Stimulated activated naive CD4-positive, alpha-beta T cell (primary cell): ENCODE data around the gene BHLHE40.

Experiments
- DNase-seq, 6 experiments: peaks; one replicate each; lab custom pipeline; 2025; lab: John Stamatoyannopoulos, UW

The BHLHE40 gene

GRCh38 chr3:5001135-5001534 lies 21.9 kb downstream of the BHLHE40 start:
- DNase-seq: no peak

DNA sequence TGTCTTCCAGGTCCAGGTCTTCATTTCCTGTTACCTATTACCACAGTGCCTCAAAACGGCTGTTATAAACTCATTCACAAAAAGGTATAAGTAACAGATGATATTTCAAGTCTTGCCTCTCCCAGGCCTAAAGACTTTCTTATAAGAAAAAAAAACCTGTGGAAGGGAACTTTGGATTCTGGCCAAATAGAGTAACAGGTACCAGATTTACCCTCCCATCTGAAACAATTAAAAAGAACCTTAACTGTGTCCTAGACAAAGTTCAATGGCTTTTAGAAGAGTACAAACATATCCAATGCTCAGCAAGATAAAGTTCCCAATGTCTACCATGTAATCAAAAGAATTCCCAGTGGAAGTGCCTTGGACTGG lies 22.6 kb downstream of the BHLHE40 start:
- DNase-seq: no peak

GRCh38 chr3:5002174-5002870 lies 23.1 kb downstream of the BHLHE40 start:
- DNase-seq: no peak

DNA sequence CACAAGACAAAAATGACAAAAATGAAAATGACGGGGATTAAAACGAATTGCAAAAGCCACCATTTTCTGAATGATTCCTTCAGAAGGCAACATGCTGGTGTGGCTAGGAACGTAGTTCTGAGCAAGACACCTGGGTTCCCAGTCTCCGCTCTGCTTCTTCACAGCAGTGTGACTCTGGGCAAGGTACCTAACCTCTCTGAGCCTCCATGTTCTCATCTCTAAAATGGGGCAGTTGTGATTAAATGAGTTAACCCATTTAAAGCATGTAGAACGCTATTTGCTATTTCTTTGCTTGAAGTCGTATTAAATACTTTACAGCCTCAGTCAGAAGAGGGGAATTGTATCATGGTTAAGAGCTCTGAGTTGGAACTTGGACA lies 23.6 kb downstream of the BHLHE40 start:
- no peak for DNase-seq

DNA sequence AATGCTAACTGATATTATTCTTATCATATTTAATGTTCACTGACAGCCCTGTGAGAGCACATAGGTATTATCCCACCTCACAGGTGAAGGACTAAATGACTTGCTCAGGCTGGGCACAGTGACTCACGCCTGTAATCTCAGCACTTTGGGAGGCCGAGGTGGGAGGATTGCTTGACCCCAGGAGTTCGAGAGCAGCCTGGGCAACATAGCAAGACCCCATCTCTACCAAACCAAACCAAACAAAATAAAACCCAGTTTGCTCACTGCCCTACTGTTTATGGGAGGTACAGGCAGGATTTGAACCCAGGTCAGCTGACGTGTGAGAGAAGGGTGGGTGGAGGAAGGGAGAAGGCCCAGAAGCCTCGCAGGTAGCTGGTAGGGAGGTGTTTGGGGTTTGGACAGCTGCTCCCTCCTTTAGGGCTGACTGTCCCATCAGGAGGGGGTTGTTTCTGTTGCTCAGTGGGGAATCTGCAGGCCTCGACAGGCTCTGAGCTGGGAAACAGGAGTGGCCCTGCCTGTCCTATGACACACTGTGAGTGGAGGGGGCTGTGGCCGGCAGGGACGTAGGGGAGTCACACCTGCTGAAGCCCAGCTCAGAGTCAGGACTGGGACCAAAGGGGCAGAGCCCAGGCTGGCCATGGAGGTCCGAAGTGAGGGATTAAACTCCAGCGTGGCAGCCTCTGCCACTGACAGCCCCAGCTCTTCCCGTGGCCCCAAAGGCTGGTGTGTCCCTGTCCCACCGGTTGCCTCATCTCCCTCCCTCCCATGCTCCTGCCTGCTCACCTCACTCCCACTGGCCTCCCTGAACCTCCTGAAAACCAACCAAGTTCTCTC lies 25.3 kb downstream of the BHLHE40 start:
- no peak for DNase-seq

DNA sequence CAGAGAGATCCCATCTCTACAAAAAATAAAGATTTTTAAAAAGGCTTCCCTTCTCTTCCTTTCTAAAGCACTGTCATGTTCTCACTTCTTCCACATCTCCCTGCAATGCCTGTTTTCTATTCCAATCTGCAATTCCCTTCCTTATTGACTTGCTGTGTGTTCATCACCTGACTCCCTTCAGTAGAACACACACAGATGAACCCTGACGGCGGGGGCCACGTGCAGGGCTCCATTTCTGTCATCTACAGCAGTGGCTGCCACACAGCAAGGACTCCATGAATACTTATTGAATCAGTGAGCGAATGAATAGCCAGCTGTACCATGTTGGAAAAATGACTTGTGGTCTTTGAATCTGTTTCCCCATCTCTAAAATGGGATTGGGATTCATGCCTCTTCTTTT lies 26.1 kb downstream of the BHLHE40 start:
- DNase-seq: no peak

DNA sequence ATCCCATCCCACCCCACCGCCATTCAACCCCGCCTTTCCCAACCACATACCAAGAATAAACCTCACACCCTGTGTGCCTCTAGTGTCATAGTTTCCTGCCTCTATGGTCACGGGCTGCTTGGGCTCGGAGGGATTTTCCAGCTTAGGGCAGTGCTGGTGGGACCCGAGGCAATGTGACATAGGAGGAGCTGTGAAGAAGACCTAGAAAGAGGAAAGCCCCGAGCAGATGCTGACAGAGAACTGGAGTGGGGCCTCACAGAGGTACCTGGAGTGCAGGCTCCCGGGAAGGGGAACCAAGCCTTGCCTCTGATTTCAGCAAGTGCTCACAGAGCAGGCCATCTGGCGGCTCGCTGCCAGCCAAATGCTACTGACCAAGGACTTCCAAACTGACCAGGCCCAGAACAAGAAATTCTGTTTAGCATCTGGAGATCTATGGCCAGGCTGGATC lies 27.5 kb downstream of the BHLHE40 start:
- DNase-seq: peak in 1 of 6 experiments; percentile 1

- no peak for DNase-seq
Observed at GRCh38 chr3:5007873-5008272, 28.6 kb downstream of the BHLHE40 start.

DNA sequence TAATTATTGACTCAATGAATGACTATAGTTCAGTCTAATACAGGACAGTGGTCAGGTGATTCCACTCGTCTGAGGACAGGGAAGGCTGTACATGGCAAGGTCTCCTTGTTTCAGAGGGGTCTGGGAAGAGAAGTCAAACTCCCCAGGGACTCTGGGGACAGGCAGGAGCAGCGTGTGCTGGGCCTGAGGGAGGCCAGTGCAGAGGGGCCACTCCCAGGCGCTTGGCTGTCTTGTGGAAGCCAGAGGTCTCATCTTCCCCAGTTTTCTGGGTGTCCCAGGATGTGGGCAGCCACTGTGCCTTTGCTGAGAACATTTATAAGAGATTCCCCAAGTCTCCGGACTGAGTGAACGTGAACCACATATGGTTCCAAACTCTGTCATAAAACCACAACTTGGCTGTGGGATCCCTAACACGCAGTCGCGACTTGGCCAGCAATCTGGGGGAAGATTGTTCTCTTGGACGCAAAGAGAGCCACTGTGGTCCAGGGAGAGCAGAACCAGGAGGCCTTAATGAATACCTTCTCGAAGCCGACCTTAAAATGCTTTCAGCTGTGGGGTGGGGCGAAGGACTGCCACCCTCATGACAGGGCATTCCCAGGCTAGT lies 30.4 kb downstream of the BHLHE40 start:
- no peak for DNase-seq

DNA sequence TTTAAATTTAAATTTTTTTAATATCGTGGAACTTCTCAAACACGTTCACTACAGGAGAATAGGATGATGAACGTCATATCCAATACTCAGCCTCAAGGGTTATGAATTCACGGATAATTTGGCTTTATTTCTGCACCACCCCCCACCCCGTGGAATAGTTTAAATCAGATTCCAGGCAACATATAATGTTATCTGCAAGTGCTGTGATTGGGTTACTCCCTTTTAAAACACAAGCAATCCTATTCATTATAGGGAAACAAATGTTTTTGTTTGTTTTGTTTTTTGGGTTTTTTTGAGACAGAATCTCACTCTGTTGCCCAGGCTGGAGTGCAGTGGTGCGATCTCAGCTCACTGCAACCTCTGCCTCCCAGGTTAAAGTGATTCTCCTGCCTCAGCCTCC lies 30.9 kb downstream of the BHLHE40 start:
- DNase-seq: no peak

DNA sequence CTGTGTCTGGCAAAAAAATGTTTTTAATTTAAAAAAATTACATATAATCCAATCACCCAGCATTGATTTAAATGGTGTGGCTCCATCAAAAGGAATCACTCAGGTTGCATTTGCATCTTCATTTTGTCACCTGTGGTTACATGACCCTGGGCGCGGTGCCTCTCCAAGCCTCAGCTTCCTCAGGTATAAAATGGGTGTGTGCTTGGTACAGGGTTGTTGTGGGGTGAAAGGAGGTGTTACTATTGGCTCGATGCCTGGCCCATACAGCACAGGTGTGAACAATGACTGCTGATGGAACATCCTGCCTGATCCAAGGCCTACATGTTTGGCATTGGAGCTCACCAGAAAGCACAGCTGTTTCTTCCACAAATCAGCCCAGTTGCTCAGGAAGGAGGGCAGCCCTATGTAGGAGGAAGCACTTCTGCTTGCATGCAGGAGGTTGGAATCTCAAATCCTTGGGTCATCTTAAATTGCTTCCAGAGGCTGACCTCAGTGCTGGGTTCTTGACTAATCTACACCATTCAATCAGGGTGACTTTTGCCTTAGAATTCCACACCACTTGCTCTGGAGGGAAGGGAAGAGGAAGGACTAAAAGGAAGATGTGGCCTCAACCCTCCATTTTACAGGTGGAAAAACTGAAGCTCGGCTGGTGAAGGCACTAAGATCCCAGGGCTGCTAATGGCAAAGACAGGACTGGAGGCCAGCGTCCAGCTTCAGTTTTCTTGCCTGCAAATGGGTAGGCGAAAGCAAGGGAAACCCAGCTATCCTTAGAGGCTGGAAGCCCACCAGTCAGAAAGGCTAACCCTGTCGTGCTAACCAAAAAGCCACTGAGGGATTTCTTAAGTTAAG lies 31.7 kb downstream of the BHLHE40 start:
- no peak for DNase-seq

GRCh38 chr3:5011555-5012256 lies 32.5 kb downstream of the BHLHE40 start:
- no peak for DNase-seq

DNA sequence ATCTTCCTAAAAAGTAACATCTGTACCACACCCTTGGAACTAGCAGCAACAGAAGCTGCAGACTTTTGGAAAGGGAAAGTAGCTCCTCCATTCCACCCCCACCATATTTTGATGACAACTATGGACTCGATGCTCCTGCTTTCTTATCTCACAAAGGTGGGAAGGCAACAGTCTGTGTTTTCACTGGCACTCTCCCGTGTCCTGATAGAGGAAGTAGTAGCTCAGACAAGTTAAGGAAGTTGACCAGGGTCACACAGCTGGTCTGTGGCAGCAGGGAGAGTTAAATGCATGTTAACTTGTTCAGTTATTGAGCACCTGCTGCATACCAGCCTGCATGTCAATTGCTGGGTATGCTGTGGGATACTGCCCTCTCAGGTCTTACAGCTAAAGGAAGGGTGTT lies 33.1 kb downstream of the BHLHE40 start:
- no peak for DNase-seq

DNA sequence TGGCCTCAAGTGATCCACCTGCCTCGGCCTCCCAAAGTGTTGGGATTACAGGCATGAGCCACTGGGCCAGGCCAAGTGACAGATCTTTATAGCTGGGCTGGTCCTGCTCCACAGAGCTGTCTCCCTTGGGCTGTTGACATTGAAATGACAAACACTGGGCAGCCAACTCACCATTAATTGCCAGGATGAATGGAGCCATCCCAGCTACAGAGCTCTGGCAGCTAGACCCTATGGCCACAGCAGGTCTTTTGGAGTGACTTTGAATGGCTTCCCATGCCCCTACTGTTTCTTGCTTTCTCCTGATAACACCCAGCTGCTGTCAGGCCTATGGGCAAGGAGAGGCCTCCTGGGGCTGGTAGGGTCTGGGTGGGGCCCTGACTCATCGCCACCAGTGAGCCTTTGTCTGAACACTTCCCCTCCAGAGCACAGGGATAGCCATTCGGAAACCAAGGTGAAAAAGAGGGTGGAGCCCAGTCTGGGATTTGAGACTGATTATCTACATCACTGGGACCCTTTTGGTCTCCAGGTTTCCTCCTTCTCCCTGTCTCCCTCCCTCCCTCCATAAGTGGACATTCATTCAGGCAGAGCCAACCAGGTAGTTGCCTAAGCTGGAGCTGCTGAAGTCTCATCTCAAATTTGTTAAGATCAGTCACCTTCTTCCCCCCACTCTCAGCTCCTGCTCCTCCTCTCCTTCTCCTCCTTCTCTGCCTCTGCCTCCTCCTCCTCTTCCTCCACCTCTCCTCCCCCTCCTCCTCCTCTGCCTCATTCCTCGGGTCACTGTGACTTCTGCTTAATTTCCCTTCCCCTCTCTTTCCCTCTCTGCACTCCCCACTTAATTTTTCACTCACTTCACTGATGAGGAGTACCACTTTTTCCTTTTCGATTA lies 34.0 kb downstream of the BHLHE40 start:
- DNase-seq: no peak

GRCh38 chr3:5014391-5014790 lies 35.2 kb downstream of the BHLHE40 start:
- no peak for DNase-seq

- no peak for DNase-seq
Observed at GRCh38 chr3:5015056-5015455, 35.8 kb downstream of the BHLHE40 start.

DNA sequence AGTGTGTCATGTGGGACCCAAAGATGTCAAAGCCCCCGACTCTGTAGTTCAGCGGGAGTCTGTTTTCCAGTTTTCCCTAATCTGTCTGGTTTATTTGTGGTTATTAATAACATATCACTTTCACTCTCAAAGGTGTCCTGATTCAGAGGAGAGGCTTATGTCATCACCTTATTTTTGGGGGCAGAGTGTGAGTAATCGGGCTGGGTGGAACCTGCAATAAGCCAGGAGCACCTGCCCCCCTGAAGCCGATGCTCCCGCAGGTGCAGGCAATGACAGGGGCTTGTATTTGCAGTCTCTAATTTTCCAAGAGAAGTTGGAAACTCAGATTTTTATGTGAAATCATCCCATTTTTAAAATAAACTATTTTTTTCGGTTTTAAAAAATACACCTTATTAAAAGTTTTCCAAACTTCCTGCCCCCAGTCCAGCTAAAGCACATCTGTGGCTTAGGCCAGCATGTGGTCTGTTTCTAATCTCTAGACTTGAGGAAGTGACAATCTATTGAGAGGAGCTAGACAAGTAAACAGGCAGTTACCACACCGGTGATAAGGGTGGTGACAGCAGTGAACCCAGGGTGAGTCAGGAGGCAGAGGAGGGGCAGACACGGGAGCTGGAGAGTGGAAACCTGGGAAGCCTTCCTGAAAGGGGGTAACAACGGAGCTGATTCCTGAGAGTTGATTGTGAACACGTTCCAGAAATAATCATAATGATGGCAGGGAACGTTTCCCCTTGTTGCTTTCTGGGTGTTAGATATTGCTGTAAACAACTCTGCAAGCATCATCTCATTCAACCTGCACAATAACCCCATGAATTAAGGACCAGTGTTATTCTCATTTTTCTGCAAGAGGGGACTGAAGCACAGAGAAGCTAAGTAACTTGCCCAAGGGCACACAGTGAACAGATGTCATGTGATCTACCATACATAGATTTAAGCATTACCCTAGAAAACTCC lies 37.2 kb downstream of the BHLHE40 start:
- DNase-seq: no peak

DNA sequence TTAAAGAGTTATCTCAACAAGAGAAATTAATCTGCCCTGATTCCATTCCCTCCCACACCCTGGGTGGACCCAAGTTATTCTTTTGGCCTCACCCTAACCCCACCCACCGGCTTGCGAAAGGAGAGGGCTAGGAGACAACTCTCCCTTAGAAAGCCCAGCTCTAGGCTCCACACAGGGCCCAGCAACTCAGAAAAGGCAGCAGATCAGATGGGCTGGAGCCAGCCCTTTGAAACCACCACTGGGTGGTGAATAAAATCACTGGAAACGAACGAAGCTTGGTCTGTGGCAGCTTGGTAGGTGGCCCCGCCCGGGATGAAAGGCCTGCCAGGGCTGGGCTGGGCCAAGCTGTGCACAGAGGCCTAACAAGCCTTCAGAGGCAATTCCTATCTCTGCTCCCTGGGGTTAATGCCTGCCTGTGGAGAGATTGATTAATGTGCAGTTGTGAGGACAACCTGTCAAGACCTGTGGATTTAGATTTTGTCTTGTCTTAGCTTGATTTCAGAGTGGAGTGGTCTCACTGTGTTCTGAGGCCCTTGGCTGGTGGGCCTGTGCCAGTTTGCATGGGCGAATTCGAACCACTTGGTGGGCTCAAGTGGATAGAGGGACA lies 38.8 kb downstream of the BHLHE40 start:
- DNase-seq: no peak
